ENCODE data around the gene SLC9C2. TPM values are rescaled to one million over a fixed set of nuclear protein-coding genes. Genes with fewer than 3 reads are reported as not detected.

The SLC9C2 gene
- total RNA-seq, 1 experiment from 2014 or later = not detected

GRCh38 chr1:173507847-173508209, 95.0 kb downstream of the SLC9C2 start (continued):
- no peak for TF ChIP-seq E2F1 (CRISPR knock-in tag; IDR thresholded peaks at IDR 0.05)
- TF ChIP-seq JAZF1 (CRISPR knock-in tag; IDR thresholded peaks at IDR 0.05) = no peak
- no peak for TF ChIP-seq IRF2 (CRISPR knock-in tag; IDR thresholded peaks at IDR 0.05; ENCODE audit: borderline replicate concordance, low read depth)
- no peak for TF ChIP-seq ATF3 (CRISPR knock-in tag; conservative IDR thresholded peaks at IDR 0.05)

- ChIA-PET POLR2A (interaction anchor here (1.1 kb wide), 1 partner anchor 30 kb away, joined by 4 read pairs; the partner anchor contains the start of gene PRDX6), CTCF (interaction anchor here (1.4 to 4.5 kb wide), 3 partner anchors 29 to 87 kb away, joined by 4 to 40 read pairs (median 4); no protein-coding TSS in a partner anchor)
- Mint-ChIP-seq H3K36me3 (no peaks in the 10 kb centered on the region), H3K9me3 (peaks cover 2% of the 10 kb centered on the region), H3K4me1 (peaks cover 30% of the 10 kb centered on the region), H3K27me3 (ENCODE audit: low read depth) (no peaks in the 10 kb centered on the region; the same call in 1 of the 2 replicates), H3K27ac (peak overlapping the region; percentile 73; the same call in 1 of the 2 replicates), H3K4me3 (no peak overlapping the region)
- DNase-seq (ENCODE audit: low spot score) (no peak), ATAC-seq (peak; percentile 42)
- TF ChIP-seq SP1 (CRISPR knock-in tag; conservative IDR thresholded peaks at IDR 0.05) = no peak
- no peak for TF ChIP-seq ZNF232 (CRISPR knock-in tag; IDR thresholded peaks at IDR 0.05)
- TF ChIP-seq ZNF219 (CRISPR knock-in tag; IDR thresholded peaks at IDR 0.05; ENCODE audit: borderline replicate concordance) = no peak
- no peak for TF ChIP-seq HMGXB4 (CRISPR knock-in tag; IDR thresholded peaks at IDR 0.05)
- no peak for TF ChIP-seq SOX15 (CRISPR knock-in tag; IDR thresholded peaks at IDR 0.05)
- no peak for TF ChIP-seq ZNF281 (CRISPR knock-in tag; IDR thresholded peaks at IDR 0.05)
- TF ChIP-seq ZSCAN18 (CRISPR knock-in tag; IDR thresholded peaks at IDR 0.05) = no peak
- no peak for TF ChIP-seq NFE2L1 (CRISPR knock-in tag; IDR thresholded peaks at IDR 0.05)
- no peak for TF ChIP-seq ERG (CRISPR knock-in tag; IDR thresholded peaks at IDR 0.05)
- no peak for TF ChIP-seq PREB (CRISPR knock-in tag; IDR thresholded peaks at IDR 0.05; ENCODE audit: borderline replicate concordance)
- TF ChIP-seq ZBTB43 (CRISPR knock-in tag; IDR thresholded peaks at IDR 0.05) = no peak
- no peak for TF ChIP-seq SMAD3 (CRISPR knock-in tag; IDR thresholded peaks at IDR 0.05; ENCODE audit: borderline replicate concordance)
- TF ChIP-seq ATF6 (CRISPR knock-in tag; IDR thresholded peaks at IDR 0.05) = no peak
- no peak for TF ChIP-seq JUN (CRISPR knock-in tag; IDR thresholded peaks at IDR 0.05)
- no peak for TF ChIP-seq ZNF396 (CRISPR knock-in tag; IDR thresholded peaks at IDR 0.05; ENCODE audit: borderline replicate concordance)
- TF ChIP-seq E2F5 (CRISPR knock-in tag; IDR thresholded peaks at IDR 0.05) = no peak
These were observed 95.5 kb downstream of the SLC9C2 start for GRCh38 chr1:173507205-173507846.
